T-helper 9 cell (primary cell): ENCODE data around the gene RABL2A.
"Not testable (repeated sequence)": the region's sequence is repeated elsewhere in the genome, so short reads cannot be mapped to it uniquely, and the experiment has no call there.

Experiments
- DNase-seq: peaks from one replicate; pipeline ENCODE4 v3.0.0-alpha.2; 2020

Gene RABL2A

GRCh38 chr2:113686537-113686936 lies 59.5 kb downstream of the RABL2A start:
- no peak for DNase-seq

GRCh38 chr2:113690871-113691270 lies 63.8 kb downstream of the RABL2A start:
- not testable (repeated sequence) for DNase-seq
